Natural killer cell (primary cell): ENCODE results near the gene PTPRN2. TPM values are rescaled to one million over a fixed set of nuclear protein-coding genes. Genes with fewer than 3 reads are reported as not detected.

Experiments
- ATAC-seq, 3 donors: fragments of 150-1000 bp in 2 of 3; fragments of 200-7000 bp in 1 of 3; cut with Tn5 transposase; 1 replicate in 1 of 3; 2 replicates in 2 of 3; pipeline ENCODE4 v1.10.0; 2021; ENCODE audit warnings: mild to moderate bottlenecking in 2 of 3, moderate library complexity in 2 of 3
- DNase-seq, 2 donors: peaks; one replicate each; pipeline versions ENCODE4 v3.0.0 to v3.0.0-alpha.2; 2013 to 2021; ENCODE audit warnings: mixed read lengths in 1 of 2
- H3K27ac ChIP-seq: one replicate; pipeline ENCODE4 v1.5.1; 2013; ENCODE audit warnings: mild to moderate bottlenecking, low read length
- H3K27me3 ChIP-seq: one replicate; pipeline ENCODE4 v1.6.1; 2013; ENCODE audit warnings: low read length; ENCODE audit not compliant: control insufficient read depth, insufficient read depth
- H3K36me3 ChIP-seq: one replicate; pipeline ENCODE4 v1.6.1; 2013; ENCODE audit warnings: low read length; ENCODE audit not compliant: control insufficient read depth, insufficient read depth
- H3K4me1 ChIP-seq: one replicate; pipeline ENCODE4 v1.6.1; 2013; ENCODE audit warnings: low read length; ENCODE audit not compliant: control insufficient read depth, insufficient read depth
- H3K4me3 ChIP-seq: one replicate; pipeline ENCODE4 v1.5.1; 2013; ENCODE audit warnings: low read length
- H3K9me3 ChIP-seq: one replicate; pipeline ENCODE4 v1.6.1; 2013; ENCODE audit warnings: low read length; ENCODE audit not compliant: control insufficient read depth, insufficient read depth
- H3K27ac Mint-ChIP-seq, 2 donors: one replicate each; pipeline ENCODE4 v1.8.0; 2022; ENCODE audit warnings: mild to moderate bottlenecking in 2 of 2, mixed read lengths in 2 of 2, moderate library complexity in 1 of 2
- H3K27me3 Mint-ChIP-seq, 2 donors: one replicate each; pipeline ENCODE4 v1.8.0; 2022; ENCODE audit warnings: low read depth in 2 of 2, mixed read lengths in 2 of 2
- H3K36me3 Mint-ChIP-seq: one replicate; pipeline ENCODE4 v1.8.0; 2022; ENCODE audit warnings: mixed read lengths
- H3K4me1 Mint-ChIP-seq, 2 donors: one replicate each; pipeline ENCODE4 v1.8.0; 2022; ENCODE audit warnings: mixed read lengths in 2 of 2
- H3K4me3 Mint-ChIP-seq: one replicate; pipeline ENCODE4 v1.8.0; 2022; ENCODE audit warnings: mild to moderate bottlenecking, moderate library complexity, mixed read lengths
- H3K9me3 Mint-ChIP-seq, 2 donors: one replicate each; pipeline ENCODE4 v1.8.0; 2022; ENCODE audit warnings: mixed read lengths in 2 of 2
- CTCF ChIP-seq: fragments of 200-600 bp; IDR thresholded peaks from one replicate; pipeline ENCODE4 v1.8.0; 2022; ENCODE audit warnings: antibody characterized with exemption
- WGBS: methylation state at CpG from one replicate; pipeline ENCODE4 v1.1.7; 2013; ENCODE audit warnings: missing lambda C conversion rate; ENCODE audit not compliant: insufficient coverage; 5-methylcytosine and 5-hydroxymethylcytosine counted together
- intact Hi-C: fragments of 100-400 bp; cut with micrococcal nuclease; formaldehyde crosslinking; loops from one replicate; pipeline ENCODE4 v1.14.2; 2022
- total RNA-seq, 4 donors: library from RNA; stranded (reverse); fragments of 120-200 nt in 1 of 4; gene quantifications; one replicate each; pipeline versions ENCODE4 v1.2.3 to v1.2.4, GENCODE V29; 2013 to 2022

Gene PTPRN2
- total RNA-seq, 3 donors from 2014 or later (not counting 1 experiment from before 2014, with no cell fraction given): 1.3 to 2.5 (median 1.9) TPM

- WGBS: 96% methylated on average over 5 of the region's 5 CpGs
- Mint-ChIP-seq H3K27me3 (peaks cover 5 to 10% of the 10 kb centered on the region in 2 donors), H3K4me3 (no peak overlapping the region), H3K36me3 (no peaks in the 10 kb centered on the region), H3K27ac (no peak overlapping the region), H3K4me1 (no peaks in the 10 kb centered on the region), H3K9me3 (no peaks in the 10 kb centered on the region)
- H3K27me3 ChIP-seq: no peaks in the 10 kb centered on the region
- H3K4me3 ChIP-seq: no peak overlapping the region
- H3K27ac ChIP-seq: no peak overlapping the region
- ATAC-seq (no peak), DNase-seq (no peak)
- intact Hi-C loops: no loop called here
- H3K36me3 ChIP-seq: no peaks in the 10 kb centered on the region
- H3K9me3 ChIP-seq: no peaks in the 10 kb centered on the region
- no peaks in the 10 kb centered on the region for H3K4me1 ChIP-seq
- TF ChIP-seq CTCF: no peak
These were observed 783.7 kb downstream of the PTPRN2 start for GRCh38 chr7:157803906-157804305.

- TF ChIP-seq CTCF: no peak
- ATAC-seq (no peak), DNase-seq (no peak)
- Mint-ChIP-seq H3K4me3 (no peak overlapping the region), H3K27me3 (peaks cover 5 to 10% of the 10 kb centered on the region in 2 donors), H3K27ac (no peak overlapping the region), H3K9me3 (no peaks in the 10 kb centered on the region), H3K36me3 (no peaks in the 10 kb centered on the region), H3K4me1 (no peaks in the 10 kb centered on the region)
- Histone ChIP-seq H3K27ac (no peak overlapping the region), H3K27me3 (no peaks in the 10 kb centered on the region), H3K36me3 (no peaks in the 10 kb centered on the region), H3K9me3 (no peaks in the 10 kb centered on the region), H3K4me3 (no peak overlapping the region), H3K4me1 (no peaks in the 10 kb centered on the region)
- WGBS: 95% methylated on average over 42 of the region's 42 CpGs
- intact Hi-C loops: no loop called here
These were observed 785.5 kb downstream of the PTPRN2 start for GRCh38 chr7:157801971-157802675.

DNA sequence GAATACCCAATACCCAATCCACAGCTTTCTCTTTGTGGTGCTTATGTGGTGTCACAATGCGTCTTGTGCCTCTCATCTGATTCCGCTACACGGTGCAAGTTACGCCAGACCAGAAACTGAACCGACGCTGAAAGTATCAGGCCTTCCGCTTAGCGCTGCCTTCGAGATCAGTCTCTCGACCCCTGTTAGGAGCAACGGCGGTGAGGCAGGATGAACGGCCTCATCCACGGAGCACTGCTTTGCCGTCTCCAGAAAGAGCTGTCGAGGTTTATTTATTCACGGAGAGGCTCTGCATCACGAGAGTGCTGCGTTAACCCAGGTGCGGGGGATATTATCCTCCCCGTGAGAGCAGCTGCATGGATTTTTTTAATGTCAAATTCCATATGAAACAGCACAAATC lies 786.5 kb downstream of the PTPRN2 start:
- Histone ChIP-seq H3K36me3 (no peaks in the 10 kb centered on the region), H3K27me3 (no peaks in the 10 kb centered on the region), H3K4me1 (no peaks in the 10 kb centered on the region), H3K4me3 (no peak overlapping the region), H3K9me3 (no peaks in the 10 kb centered on the region), H3K27ac (no peak overlapping the region)
- no peak for TF ChIP-seq CTCF
- ATAC-seq (no peak), DNase-seq (no peak)
- intact Hi-C loops: no loop called here
- no peaks in the 10 kb centered on the region for H3K9me3 Mint-ChIP-seq
- H3K4me1 Mint-ChIP-seq: no peaks in the 10 kb centered on the region
- 96% methylated on average over 21 of the region's 21 CpGs for WGBS
- no peak overlapping the region for H3K27ac Mint-ChIP-seq
- peaks cover 7 to 13% of the 10 kb centered on the region in 2 donors for H3K27me3 Mint-ChIP-seq
- no peaks in the 10 kb centered on the region for H3K36me3 Mint-ChIP-seq
- H3K4me3 Mint-ChIP-seq: no peak overlapping the region

- Histone ChIP-seq H3K4me1 (no peaks in the 10 kb centered on the region), H3K27ac (no peak overlapping the region), H3K36me3 (no peaks in the 10 kb centered on the region), H3K4me3 (no peak overlapping the region), H3K27me3 (no peaks in the 10 kb centered on the region), H3K9me3 (no peaks in the 10 kb centered on the region)
- Mint-ChIP-seq H3K4me1 (no peaks in the 10 kb centered on the region), H3K27me3 (peaks cover 8 to 13% of the 10 kb centered on the region in 2 donors), H3K9me3 (no peaks in the 10 kb centered on the region), H3K27ac (no peak overlapping the region), H3K36me3 (no peaks in the 10 kb centered on the region), H3K4me3 (no peak overlapping the region)
- intact Hi-C loops: no loop called here
- WGBS: 94% methylated on average over 12 of the region's 15 CpGs
- ATAC-seq (no peak), DNase-seq (no peak)
- TF ChIP-seq CTCF: no peak
These were observed 787.3 kb downstream of the PTPRN2 start for GRCh38 chr7:157800281-157800680.
